Karpas-422 (cell line): ENCODE measurements around the gene GFRA1. TPM values are rescaled to one million over a fixed set of nuclear protein-coding genes. Genes with fewer than 3 reads are reported as not detected.

Experiments
- DNase-seq: peaks from one replicate; pipeline ENCODE4 v3.0.0-alpha.2; 2015
- H2AFZ ChIP-seq: fragments of 200-600 bp; sonication (generic); 2 replicates; pipeline ENCODE4 v1.6.1; 2014; ENCODE audit warnings: antibody characterized with exemption, low read length, mixed read lengths
- H3K27ac ChIP-seq: fragments of 200-600 bp; sonication (generic); 2 replicates; pipeline ENCODE4 v1.5.1; 2014; ENCODE audit warnings: mild to moderate bottlenecking, low read length, moderate library complexity
- H3K27me3 ChIP-seq: fragments of 200-600 bp; sonication (generic); 2 replicates; pipeline ENCODE4 v1.6.1; 2014; ENCODE audit warnings: low read length, mixed read lengths
- H3K36me3 ChIP-seq: fragments of 200-600 bp; sonication (generic); 2 replicates; pipeline ENCODE4 v1.6.1; 2014; ENCODE audit warnings: low read length, mixed read lengths; ENCODE audit not compliant: insufficient read depth
- H3K4me1 ChIP-seq: fragments of 200-600 bp; sonication (generic); 2 replicates; pipeline ENCODE4 v1.6.1; 2014; ENCODE audit warnings: mild to moderate bottlenecking, low read length, mixed read lengths
- H3K4me2 ChIP-seq: fragments of 200-600 bp; sonication (generic); 2 replicates; pipeline ENCODE4 v1.6.1; 2014; ENCODE audit warnings: low read length, low read depth, mild to moderate bottlenecking; ENCODE audit not compliant: poor library complexity, severe bottlenecking
- H3K4me3 ChIP-seq: fragments of 200-600 bp; sonication (generic); 2 replicates; pipeline ENCODE4 v1.5.1; 2014; ENCODE audit warnings: mild to moderate bottlenecking, antibody characterized with exemption, low read length, mixed read lengths
- H3K79me2 ChIP-seq: fragments of 200-600 bp; sonication (generic); 2 replicates; pipeline ENCODE4 v1.6.1; 2014; ENCODE audit warnings: mild to moderate bottlenecking, low read length, mixed read lengths
- H3K9ac ChIP-seq: fragments of 200-600 bp; sonication (generic); 2 replicates; pipeline ENCODE4 v1.6.0; 2014; ENCODE audit warnings: low read length
- H3K9me2 ChIP-seq: fragments of 200-600 bp; sonication (generic), shearing (Covaris generic); replicated peaks from 2 replicates; pipeline ENCODE4 v1.6.0; 2014; ENCODE audit warnings: mild to moderate bottlenecking, low read length, moderate library complexity; ENCODE audit not compliant: insufficient read depth
- H3K9me3 ChIP-seq: fragments of 300-700, 200-600 bp; sonication (generic); 2 replicates; pipeline ENCODE4 v1.6.1; 2014; ENCODE audit warnings: low read length, mixed read lengths
- H4K20me1 ChIP-seq: fragments of 200-600 bp; sonication (generic); 2 replicates; pipeline ENCODE4 v1.6.1; 2014; ENCODE audit warnings: mild to moderate bottlenecking, antibody characterized with exemption, low read length, low read depth; ENCODE audit not compliant: insufficient read depth
- total RNA-seq: library from RNA; depleted of rRNA; stranded (reverse); fragments of >200 nt; shearing (Covaris generic); gene quantifications from 2 replicates; pipeline ENCODE4 v1.2.3, GENCODE V29; 2014; ENCODE audit warnings: low replicate concordance

GFRA1 gene
- total RNA-seq, 1 experiment from 2014 or later, result not detected

DNA sequence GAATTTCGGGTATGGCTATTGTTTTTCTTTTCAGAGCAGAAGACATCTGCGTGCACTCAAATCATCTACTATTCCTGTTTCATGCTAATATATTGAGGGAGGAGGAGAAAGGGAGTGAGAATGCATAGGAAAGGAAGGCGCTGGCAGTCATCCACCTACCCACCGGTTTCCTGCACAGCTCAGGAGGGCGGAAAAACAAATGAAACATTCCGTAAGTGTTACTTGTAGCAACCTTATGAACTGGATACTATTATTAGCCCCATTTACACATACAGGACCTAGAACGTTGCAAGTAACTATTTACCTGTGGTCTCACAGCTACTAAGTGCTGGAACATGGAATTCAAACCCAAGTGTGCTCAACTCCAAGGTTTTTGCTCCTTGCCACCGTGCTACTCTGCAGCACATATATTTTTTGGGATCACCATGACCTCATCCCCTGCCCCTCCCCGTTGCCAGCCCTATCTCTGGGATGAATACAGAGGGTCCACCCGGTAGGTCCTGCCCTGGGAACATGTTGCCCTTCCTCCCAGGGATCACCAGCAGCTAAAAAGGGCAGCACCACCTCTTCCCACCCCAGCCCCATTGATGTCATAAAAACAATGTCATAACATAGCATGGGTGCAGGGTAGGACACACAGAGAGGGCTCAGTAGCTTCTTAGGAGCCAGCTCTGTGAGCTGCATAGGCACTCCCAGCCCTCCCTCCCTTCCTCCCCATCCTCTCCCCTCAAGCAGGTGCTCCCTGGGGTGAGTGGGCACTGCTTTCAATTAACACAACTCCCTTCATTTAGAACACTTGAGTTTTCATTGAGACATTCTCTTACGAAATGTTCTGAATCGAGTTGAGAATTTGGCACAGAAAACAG, 16.9 kb downstream of the GFRA1 start:
- H3K4me2 ChIP-seq, result no peak overlapping the region
- H3K36me3 ChIP-seq, result no peaks in the 10 kb centered on the region
- no peak overlapping the region for H3K27ac ChIP-seq
- H4K20me1 ChIP-seq, result no peaks in the 10 kb centered on the region
- H3K79me2 ChIP-seq, result no peaks in the 10 kb centered on the region
- H3K27me3 ChIP-seq, result no peaks in the 10 kb centered on the region
- H3K9ac ChIP-seq, result no peak overlapping the region
- H3K4me1 ChIP-seq, result peaks cover 11% of the 10 kb centered on the region
- no peak overlapping the region for H2AFZ ChIP-seq
- no peak for DNase-seq
- no peaks in the 10 kb centered on the region for H3K9me2 ChIP-seq
- no peaks in the 10 kb centered on the region for H3K9me3 ChIP-seq
- no peak overlapping the region for H3K4me3 ChIP-seq

DNA sequence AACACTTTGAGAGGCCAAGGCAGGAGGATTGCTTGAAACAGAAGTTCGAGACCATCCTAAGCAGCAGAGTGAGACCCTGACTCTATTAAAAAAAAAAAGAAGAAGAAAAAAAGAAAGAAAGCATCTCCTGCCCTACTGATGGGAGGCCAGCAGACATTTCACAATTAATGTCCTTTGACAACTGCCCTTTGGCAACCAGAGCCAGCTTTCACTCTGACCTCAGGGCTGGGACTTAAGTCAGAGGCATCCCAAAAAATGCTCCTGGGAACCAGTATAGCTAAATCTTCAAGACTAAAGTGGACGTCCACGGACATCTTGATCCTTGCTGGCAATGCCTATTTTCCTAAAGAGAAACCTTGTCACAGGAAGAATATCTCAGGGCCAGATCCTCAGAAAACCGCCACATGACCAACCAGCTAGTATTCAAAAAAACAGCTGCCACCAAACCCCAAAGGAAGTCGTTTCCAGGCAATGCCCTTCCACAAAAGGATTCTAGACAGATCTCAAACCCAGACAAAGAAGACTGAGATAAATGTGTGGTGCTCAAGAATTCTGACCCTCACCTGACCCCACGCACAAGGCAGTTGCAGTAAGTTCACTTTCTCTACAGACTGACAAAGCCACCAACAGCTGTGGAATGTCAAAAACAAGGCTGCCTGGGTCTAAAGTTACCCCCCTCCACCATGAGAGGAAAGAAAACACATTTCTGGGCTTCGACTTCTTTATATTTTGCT, 18.4 kb downstream of the GFRA1 start:
- Histone ChIP-seq H3K27ac (no peak overlapping the region), H3K36me3 (no peaks in the 10 kb centered on the region), H3K9ac (no peak overlapping the region), H3K4me2 (no peak overlapping the region), H3K4me1 (no peaks in the 10 kb centered on the region), H3K4me3 (no peak overlapping the region), H4K20me1 (no peaks in the 10 kb centered on the region), H3K9me3 (no peaks in the 10 kb centered on the region), H3K79me2 (no peaks in the 10 kb centered on the region), H3K9me2 (no peaks in the 10 kb centered on the region), H3K27me3 (no peaks in the 10 kb centered on the region), H2AFZ (no peak overlapping the region)
- no peak for DNase-seq

GRCh38 chr10:116253716-116254115, 19.3 kb downstream of the GFRA1 start:
- H3K27ac ChIP-seq, result no peak overlapping the region
- no peaks in the 10 kb centered on the region for H3K9me2 ChIP-seq
- no peaks in the 10 kb centered on the region for H3K79me2 ChIP-seq
- no peaks in the 10 kb centered on the region for H4K20me1 ChIP-seq
- H3K9me3 ChIP-seq, result no peaks in the 10 kb centered on the region
- no peak overlapping the region for H3K9ac ChIP-seq
- no peaks in the 10 kb centered on the region for H3K36me3 ChIP-seq
- DNase-seq, result no peak
- H2AFZ ChIP-seq, result no peak overlapping the region
- no peaks in the 10 kb centered on the region for H3K27me3 ChIP-seq
- no peak overlapping the region for H3K4me3 ChIP-seq
- no peak overlapping the region for H3K4me2 ChIP-seq
- no peaks in the 10 kb centered on the region for H3K4me1 ChIP-seq

- H3K4me2 ChIP-seq, result no peak overlapping the region
Measured at GRCh38 chr10:116251602-116252395, 21.2 kb downstream of the GFRA1 start.

DNA sequence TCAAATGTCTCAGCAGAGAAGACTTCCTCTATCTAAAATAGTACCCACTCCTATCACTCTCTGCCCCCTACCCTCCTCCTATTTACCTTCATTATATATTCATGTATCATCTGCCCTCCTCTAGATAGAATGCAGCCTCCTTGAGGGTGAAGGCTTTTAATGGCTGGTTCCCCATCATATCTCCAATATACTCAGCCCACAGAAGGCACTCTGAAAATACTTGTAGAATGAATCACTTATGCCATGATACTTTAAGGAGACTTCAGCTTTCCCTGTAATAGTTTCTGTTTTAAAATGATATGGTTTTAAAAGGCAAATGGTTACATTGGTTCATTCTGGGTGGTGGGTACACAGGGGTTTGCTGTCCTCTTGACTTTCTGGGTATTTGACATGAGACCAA, 25.3 kb downstream of the GFRA1 start:
- H3K4me2 ChIP-seq, result no peak overlapping the region
- no peaks in the 10 kb centered on the region for H3K79me2 ChIP-seq
- no peak overlapping the region for H2AFZ ChIP-seq
- no peaks in the 10 kb centered on the region for H4K20me1 ChIP-seq
- no peak overlapping the region for H3K27ac ChIP-seq
- H3K4me3 ChIP-seq, result no peak overlapping the region
- H3K27me3 ChIP-seq, result no peaks in the 10 kb centered on the region
- H3K36me3 ChIP-seq, result no peaks in the 10 kb centered on the region
- H3K9ac ChIP-seq, result no peak overlapping the region
- no peaks in the 10 kb centered on the region for H3K9me3 ChIP-seq
- no peaks in the 10 kb centered on the region for H3K9me2 ChIP-seq
- H3K4me1 ChIP-seq, result no peaks in the 10 kb centered on the region
- DNase-seq, result no peak

More at GRCh38 chr10:116251602-116252395, 21.2 kb downstream of the GFRA1 start:
- Histone ChIP-seq H3K27me3 (no peaks in the 10 kb centered on the region), H3K4me3 (no peak overlapping the region), H3K27ac (no peak overlapping the region), H4K20me1 (no peaks in the 10 kb centered on the region), H3K9me2 (no peaks in the 10 kb centered on the region), H3K9me3 (no peaks in the 10 kb centered on the region), H2AFZ (no peak overlapping the region), H3K4me1 (no peaks in the 10 kb centered on the region), H3K79me2 (no peaks in the 10 kb centered on the region), H3K9ac (no peak overlapping the region), H3K36me3 (no peaks in the 10 kb centered on the region)
- DNase-seq, result no peak

GRCh38 chr10:116246263-116246662, 26.7 kb downstream of the GFRA1 start:
- Histone ChIP-seq H3K27me3 (no peaks in the 10 kb centered on the region), H3K4me3 (no peak overlapping the region), H3K4me1 (no peaks in the 10 kb centered on the region), H3K9me3 (no peaks in the 10 kb centered on the region), H3K9me2 (no peaks in the 10 kb centered on the region), H3K79me2 (no peaks in the 10 kb centered on the region), H3K36me3 (no peaks in the 10 kb centered on the region), H3K9ac (no peak overlapping the region), H2AFZ (no peak overlapping the region), H3K4me2 (no peak overlapping the region), H3K27ac (no peak overlapping the region), H4K20me1 (no peaks in the 10 kb centered on the region)
- no peak for DNase-seq

GRCh38 chr10:116245156-116245555, 27.9 kb downstream of the GFRA1 start:
- Histone ChIP-seq H3K36me3 (no peaks in the 10 kb centered on the region), H3K4me3 (no peak overlapping the region), H3K9me2 (no peaks in the 10 kb centered on the region), H3K79me2 (no peaks in the 10 kb centered on the region), H3K4me2 (no peak overlapping the region), H3K4me1 (no peaks in the 10 kb centered on the region), H2AFZ (no peak overlapping the region), H3K9me3 (no peaks in the 10 kb centered on the region), H3K27ac (no peak overlapping the region), H3K9ac (no peak overlapping the region), H3K27me3 (no peaks in the 10 kb centered on the region), H4K20me1 (no peaks in the 10 kb centered on the region)
- DNase-seq, result no peak
